HuH-7 (cell line): ENCODE measurements around the gene STPG3.

Source experiments
- DNase-seq: peaks from one replicate; pipeline ENCODE4 v3.0.0; 2011; ENCODE audit warnings: low spot score

Gene STPG3

GRCh38 chr9:137222190-137223077, 28.7 kb upstream of the STPG3 start, which contains the start of gene RNF208:
Gene RNF208, minus strand, starts transcription at chr9:137222240. Its CDS starts 1,028 bp downstream, at chr9:137221212.
- peak; percentile 62 for DNase-seq

- DNase-seq: peak; percentile 99
These were observed 27.8 kb upstream of the STPG3 start for GRCh38 chr9:137223078-137223970.

- no peak for DNase-seq
These were observed 26.0 kb upstream of the STPG3 start, which contains the start of gene CYSRT1 for GRCh38 chr9:137224830-137225694. Gene CYSRT1, plus strand, starts transcription at chr9:137225174. Its CDS starts 448 bp downstream, at chr9:137225622.

- DNase-seq: no peak
These were observed 25.3 kb upstream of the STPG3 start for GRCh38 chr9:137225699-137226331.

GRCh38 chr9:137226338-137227053, 24.6 kb upstream of the STPG3 start:
- no peak for DNase-seq

- DNase-seq: peak; percentile 97
These were observed 23.8 kb upstream of the STPG3 start, which contains the start of gene RNF224 for GRCh38 chr9:137227054-137227852. Gene RNF224, plus strand, starts transcription at chr9:137227502. Its CDS starts 834 bp downstream, at chr9:137228336.

GRCh38 chr9:137227853-137228505, 23.1 kb upstream of the STPG3 start:
- DNase-seq: no peak

GRCh38 chr9:137228506-137228967, 22.5 kb upstream of the STPG3 start:
- DNase-seq: no peak

- no peak for DNase-seq
These were observed 21.9 kb upstream of the STPG3 start for GRCh38 chr9:137228968-137229896.

- no peak for DNase-seq
These were observed 21.0 kb upstream of the STPG3 start for GRCh38 chr9:137229903-137230704.

GRCh38 chr9:137230705-137231371, 20.2 kb upstream of the STPG3 start, which contains the start of gene SLC34A3:
Gene SLC34A3, plus strand, starts transcription at chr9:137230901. Its CDS starts 802 bp downstream, at chr9:137231703.
- no peak for DNase-seq

- DNase-seq: no peak
These were observed 19.6 kb upstream of the STPG3 start for GRCh38 chr9:137231372-137232039.

- no peak for DNase-seq
These were observed 19.0 kb upstream of the STPG3 start for GRCh38 chr9:137232101-137232500.

GRCh38 chr9:137232510-137232909, 18.6 kb upstream of the STPG3 start:
- DNase-seq: no peak

- DNase-seq: no peak
These were observed 17.7 kb upstream of the STPG3 start for GRCh38 chr9:137233143-137233980.
